GM12875 (cell line): Measurements from ENCODE around the gene RPS27A.
A peak's percentile ranks its signal among the peaks of the same experiment; 100 is the strongest.
"Not testable (repeated sequence)": the region's sequence is repeated elsewhere in the genome, so short reads cannot be mapped to it uniquely, and the experiment has no call there.

Source experiments
- H3K4me3 ChIP-seq: one replicate; pipeline ENCODE4 v1.5.1; 2011; ENCODE audit warnings: low read depth, low read length, control low read depth
- CTCF ChIP-seq: IDR thresholded peaks from 2 replicates; pipeline ENCODE4 v1.5.1; 2011; ENCODE audit warnings: low read depth, mild to moderate bottlenecking, control low read depth, inconsistent platforms, low read length, moderate library complexity, borderline replicate concordance; ENCODE audit not compliant: insufficient read depth

The RPS27A gene

DNA sequence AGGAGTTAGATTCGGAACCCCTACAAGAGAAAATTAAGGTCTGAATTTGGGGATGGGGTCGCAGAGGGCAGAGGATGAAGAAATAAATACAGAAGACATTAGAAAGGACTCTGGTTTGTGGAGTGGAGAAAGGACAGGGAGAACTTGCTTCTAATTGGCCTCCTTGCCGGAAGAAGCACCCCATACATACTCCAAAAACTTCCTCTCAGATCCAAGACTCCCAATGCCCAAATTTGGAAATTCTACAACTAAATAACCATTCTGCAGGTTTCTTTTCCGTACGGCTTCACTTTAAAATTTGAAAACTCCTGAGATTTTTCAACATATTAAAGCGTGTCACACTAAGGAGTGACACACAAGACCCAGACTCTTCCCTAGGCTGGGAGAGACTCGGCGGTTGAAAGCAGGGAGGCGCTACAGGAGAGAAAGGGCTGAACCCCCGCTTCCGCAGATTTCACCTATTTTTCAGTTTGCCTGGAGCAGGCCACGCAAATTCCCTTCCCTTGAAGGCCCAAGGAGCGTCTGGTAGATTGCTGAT is 873 bp upstream of the RPS27A start:
- H3K4me3 ChIP-seq, result peak overlapping the region; percentile 80
- TF ChIP-seq CTCF, result no peak

GRCh38 chr2:55232863-55233657 is 572 bp downstream of the RPS27A start:
- peak overlapping the region; percentile 80 for H3K4me3 ChIP-seq
- no peak for TF ChIP-seq CTCF

DNA sequence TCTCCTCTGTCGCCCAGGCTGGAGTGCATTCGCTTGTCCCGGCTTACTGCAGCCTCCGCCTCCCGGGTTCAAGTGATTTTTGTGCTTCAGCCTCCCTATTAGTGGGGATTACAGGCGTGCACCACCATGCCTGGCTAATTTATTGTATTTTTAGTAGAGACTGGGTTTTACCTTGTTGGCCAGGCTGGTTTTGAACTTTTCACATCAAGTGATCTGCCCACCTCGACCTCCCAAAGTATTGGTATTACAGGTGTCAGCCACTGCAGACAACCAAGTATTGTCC is 1.1 kb downstream of the RPS27A start:
- no peak for TF ChIP-seq CTCF
- peak overlapping the region; percentile 80 for H3K4me3 ChIP-seq

DNA sequence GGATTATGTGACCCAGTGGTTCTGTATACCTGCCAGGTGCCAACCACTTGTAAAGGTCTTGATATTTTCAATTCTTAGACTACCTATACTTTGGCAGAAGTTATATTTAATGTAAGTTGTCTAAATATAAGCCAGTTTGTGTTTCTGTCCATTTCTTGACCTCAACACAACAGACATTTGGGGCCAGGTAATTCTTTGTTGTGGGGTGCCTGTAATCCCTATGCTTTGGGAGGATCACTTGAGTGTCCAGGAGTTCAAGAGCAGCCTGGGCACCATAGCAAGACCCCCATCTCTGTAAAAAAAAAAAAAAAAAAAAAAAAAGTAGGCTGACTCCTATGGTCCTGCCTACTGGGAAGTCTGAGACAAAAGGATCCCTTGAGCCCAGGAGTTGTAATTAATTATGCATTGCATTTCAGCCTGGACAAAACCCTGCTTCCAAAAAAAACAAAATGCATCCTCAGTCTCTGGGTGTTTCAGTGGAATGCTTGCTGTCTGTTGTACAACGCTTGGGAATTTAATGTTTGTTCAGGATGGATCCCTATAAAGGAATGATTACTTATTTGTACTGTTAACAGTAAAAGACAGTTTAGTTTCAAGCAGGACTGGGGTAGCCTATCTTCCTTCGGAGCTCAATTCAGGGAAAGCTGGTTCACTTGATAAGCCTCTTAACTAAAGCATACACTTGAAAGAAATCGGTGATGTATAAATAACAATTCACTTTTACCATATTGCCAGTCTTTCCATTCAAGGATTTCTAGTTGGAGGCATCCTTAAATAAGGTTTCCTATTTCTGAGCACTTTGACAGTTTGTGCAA is 3.4 kb downstream of the RPS27A start:
- H3K4me3 ChIP-seq, result no peak overlapping the region
- TF ChIP-seq CTCF, result no peak

DNA sequence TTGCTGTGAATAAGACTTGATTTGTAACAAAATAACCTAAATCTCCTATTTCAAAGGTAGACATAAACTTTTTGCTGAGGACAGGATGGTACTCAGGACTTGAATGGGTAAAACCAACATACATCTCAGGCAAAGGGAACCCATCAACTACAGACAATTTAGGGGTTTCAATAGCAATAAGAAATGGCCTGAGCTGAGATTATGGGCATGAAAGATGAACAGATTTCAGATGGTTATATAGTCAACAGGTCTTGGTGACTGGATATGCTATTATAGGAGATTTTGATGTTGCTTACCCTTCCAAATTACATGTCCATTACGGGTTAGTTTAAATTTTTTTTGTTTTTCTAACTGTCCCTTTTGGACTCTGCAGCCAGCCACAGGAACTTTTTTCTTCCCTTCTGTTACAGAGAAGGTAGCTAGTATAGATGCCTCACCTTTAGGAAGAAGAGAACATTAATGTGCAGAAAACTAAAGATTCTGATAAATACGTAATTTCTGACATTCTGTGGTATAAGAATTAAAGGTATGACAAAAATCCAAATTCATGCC is 4.6 kb downstream of the RPS27A start:
- no peak for TF ChIP-seq CTCF
- H3K4me3 ChIP-seq, result no peak overlapping the region

GRCh38 chr2:55239656-55240222 is 7.3 kb downstream of the RPS27A start:
- no peak for TF ChIP-seq CTCF

GRCh38 chr2:55241582-55241981 is 9.1 kb downstream of the RPS27A start:
- H3K4me3 ChIP-seq, result not testable (repeated sequence)

More at GRCh38 chr2:55239656-55240222, 7.3 kb downstream of the RPS27A start:
- H3K4me3 ChIP-seq, result no peak overlapping the region
